Measurements from ENCODE around the gene CDO1. TPM values are rescaled to one million over a fixed set of nuclear protein-coding genes. Genes with fewer than 3 reads are reported as not detected.

The CDO1 gene
- total and polyA plus RNA-seq, 9 of the 15 experiments (the other 6 are each of a cell fraction or from before 2014, with no cell fraction given): 0.16 to 0.22 TPM; not detected in 7

DNA sequence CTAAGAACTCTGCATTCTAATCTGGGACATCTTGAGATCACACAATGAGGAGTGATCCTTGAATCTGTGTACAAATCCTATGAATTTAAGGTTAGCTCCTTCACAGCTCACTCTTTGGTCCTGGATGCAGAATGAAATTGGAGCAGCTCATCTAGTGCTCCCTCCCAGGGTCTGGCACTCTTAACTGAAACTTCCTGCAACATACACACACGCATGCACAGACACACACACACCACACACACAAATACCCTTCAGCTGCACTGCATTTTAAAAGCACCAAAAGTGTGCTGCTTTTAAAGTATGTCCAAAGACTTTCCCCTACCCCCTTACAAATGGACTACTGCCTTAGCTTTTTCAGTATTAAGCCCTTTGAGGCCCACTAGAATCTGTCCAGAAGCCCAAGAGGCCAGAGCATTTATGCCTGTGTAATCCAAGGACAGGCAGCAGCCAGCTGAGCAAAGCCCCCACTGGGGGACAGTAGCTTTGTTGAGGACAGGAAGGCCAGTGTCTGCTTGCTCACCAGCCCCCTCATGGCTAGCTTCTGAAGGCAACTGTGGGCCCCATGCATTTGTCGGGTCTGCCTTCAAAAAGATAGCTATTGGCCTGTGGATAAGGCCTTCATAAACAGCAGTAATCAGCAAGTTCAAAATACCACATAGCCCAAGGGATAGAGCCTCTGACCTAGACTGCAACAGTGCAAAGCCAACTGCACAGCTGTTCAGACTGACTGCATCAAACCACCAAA lies 43.6 kb downstream of the CDO1 start:
- TF ChIP-seq, protein P1, sequence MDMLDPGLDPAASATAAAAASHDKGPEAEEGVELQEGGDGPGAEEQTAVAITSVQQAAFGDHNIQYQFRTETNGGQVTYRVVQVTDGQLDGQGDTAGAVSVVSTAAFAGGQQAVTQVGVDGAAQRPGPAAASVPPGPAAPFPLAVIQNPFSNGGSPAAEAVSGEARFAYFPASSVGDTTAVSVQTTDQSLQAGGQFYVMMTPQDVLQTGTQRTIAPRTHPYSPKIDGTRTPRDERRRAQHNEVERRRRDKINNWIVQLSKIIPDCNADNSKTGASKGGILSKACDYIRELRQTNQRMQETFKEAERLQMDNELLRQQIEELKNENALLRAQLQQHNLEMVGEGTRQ (CRISPR knock-in tag; IDR thresholded peaks at IDR 0.05): no peak
- TF ChIP-seq ZNF507 (tag; conservative IDR thresholded peaks at IDR 0.05) (no peak), TAF7 (tag; IDR thresholded peaks at IDR 0.05) (no peak)
- TF ChIP-seq, protein P2, sequence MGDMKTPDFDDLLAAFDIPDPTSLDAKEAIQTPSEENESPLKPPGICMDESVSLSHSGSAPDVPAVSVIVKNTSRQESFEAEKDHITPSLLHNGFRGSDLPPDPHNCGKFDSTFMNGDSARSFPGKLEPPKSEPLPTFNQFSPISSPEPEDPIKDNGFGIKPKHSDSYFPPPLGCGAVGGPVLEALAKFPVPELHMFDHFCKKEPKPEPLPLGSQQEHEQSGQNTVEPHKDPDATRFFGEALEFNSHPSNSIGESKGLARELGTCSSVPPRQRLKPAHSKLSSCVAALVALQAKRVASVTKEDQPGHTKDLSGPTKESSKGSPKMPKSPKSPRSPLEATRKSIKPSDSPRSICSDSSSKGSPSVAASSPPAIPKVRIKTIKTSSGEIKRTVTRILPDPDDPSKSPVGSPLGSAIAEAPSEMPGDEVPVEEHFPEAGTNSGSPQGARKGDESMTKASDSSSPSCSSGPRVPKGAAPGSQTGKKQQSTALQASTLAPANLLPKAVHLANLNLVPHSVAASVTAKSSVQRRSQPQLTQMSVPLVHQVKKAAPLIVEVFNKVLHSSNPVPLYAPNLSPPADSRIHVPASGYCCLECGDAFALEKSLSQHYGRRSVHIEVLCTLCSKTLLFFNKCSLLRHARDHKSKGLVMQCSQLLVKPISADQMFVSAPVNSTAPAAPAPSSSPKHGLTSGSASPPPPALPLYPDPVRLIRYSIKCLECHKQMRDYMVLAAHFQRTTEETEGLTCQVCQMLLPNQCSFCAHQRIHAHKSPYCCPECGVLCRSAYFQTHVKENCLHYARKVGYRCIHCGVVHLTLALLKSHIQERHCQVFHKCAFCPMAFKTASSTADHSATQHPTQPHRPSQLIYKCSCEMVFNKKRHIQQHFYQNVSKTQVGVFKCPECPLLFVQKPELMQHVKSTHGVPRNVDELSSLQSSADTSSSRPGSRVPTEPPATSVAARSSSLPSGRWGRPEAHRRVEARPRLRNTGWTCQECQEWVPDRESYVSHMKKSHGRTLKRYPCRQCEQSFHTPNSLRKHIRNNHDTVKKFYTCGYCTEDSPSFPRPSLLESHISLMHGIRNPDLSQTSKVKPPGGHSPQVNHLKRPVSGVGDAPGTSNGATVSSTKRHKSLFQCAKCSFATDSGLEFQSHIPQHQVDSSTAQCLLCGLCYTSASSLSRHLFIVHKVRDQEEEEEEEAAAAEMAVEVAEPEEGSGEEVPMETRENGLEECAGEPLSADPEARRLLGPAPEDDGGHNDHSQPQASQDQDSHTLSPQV (IDR thresholded peaks at IDR 0.05): no peak
- TF ChIP-seq, protein P3, sequence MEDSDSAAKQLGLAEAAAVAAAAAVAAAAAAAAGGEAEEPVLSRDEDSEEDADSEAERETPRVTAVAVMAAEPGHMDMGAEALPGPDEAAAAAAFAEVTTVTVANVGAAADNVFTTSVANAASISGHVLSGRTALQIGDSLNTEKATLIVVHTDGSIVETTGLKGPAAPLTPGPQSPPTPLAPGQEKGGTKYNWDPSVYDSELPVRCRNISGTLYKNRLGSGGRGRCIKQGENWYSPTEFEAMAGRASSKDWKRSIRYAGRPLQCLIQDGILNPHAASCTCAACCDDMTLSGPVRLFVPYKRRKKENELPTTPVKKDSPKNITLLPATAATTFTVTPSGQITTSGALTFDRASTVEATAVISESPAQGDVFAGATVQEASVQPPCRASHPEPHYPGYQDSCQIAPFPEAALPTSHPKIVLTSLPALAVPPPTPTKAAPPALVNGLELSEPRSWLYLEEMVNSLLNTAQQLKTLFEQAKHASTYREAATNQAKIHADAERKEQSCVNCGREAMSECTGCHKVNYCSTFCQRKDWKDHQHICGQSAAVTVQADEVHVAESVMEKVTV (CRISPR knock-in tag; IDR thresholded peaks at IDR 0.05): no peak
- in situ Hi-C loops (cut with MboI): no loop called here
- H3K79me2 ChIP-seq (ENCODE audit: control insufficient read depth, insufficient read depth, low read length): no peaks in the 10 kb centered on the region
- no peak overlapping the region for H3K9ac ChIP-seq (ENCODE audit: insufficient read depth in 1 of 2, low read depth in 2 of 2, low read length in 2 of 2)
- ChIA-PET POLR2A (interaction anchor here (0.6 to 1.0 kb wide), 3 partner anchors 12 to 1346 kb away, joined by 3 to 5 read pairs (median 4); no protein-coding TSS in a partner anchor), CTCF (ENCODE audit: low intra/inter-chr PET ratio) (no interaction called here)
- H3K4me1 ChIP-seq (replicated peaks in 1 of 2; ENCODE audit: control insufficient read depth in 2 of 2, insufficient read depth in 2 of 2, low read length in 2 of 2): no peaks in the 10 kb centered on the region
- H4K20me1 ChIP-seq (replicated peaks; ENCODE audit: control insufficient read depth, insufficient read depth, low read length): no peaks in the 10 kb centered on the region
- H3K36me3 ChIP-seq (ENCODE audit: control insufficient read depth, insufficient read depth, low read length): no peaks in the 10 kb centered on the region
- H2AFZ ChIP-seq (ENCODE audit: low read depth, low read length): no peak overlapping the region
- no peak overlapping the region for H3K4me3 ChIP-seq
- no peak overlapping the region for H3K4me2 ChIP-seq (ENCODE audit: insufficient read depth, low read length)
- no peak overlapping the region for H3K27ac ChIP-seq (ENCODE audit: extremely low read depth, low read depth, low read length)
- ATAC-seq: no peak
- no peaks in the 10 kb centered on the region for H3K9me1 ChIP-seq (ENCODE audit: control insufficient read depth, insufficient read depth, low read length)
- H3K27me3 ChIP-seq (ENCODE audit: control insufficient read depth in 2 of 2, insufficient read depth in 2 of 2, low read length in 2 of 2): 0 out of 5 replicates have a peak, but pooled peaks cover 0 to 3% of the 10 kb centered on the region in 2 experiments
- FAIRE-seq: no peak
- no peak for DNase-seq (ENCODE audit: extremely low read depth in 1 of 4, low spot score in 3 of 4)
- BruUV-seq (replicated peaks): no TSS peak
- intact Hi-C loops (cut with micrococcal nuclease): no loop called here
- H3K9me3 ChIP-seq (replicated peaks; ENCODE audit: control insufficient read depth, insufficient read depth, low read depth, low read length): no peaks in the 10 kb centered on the region
- 0% methylated on average over 2 of the region's 2 CpGs for WGBS (ENCODE audit: insufficient coverage, low coverage, missing lambda C conversion rate)
